Endothelial cell of umbilical vein (primary cell): Measurements from ENCODE around the gene CBFA2T3. TPM values are rescaled to one million over a fixed set of nuclear protein-coding genes. Genes with fewer than 3 reads are reported as not detected.

Source experiments
- BruUV-seq: library from RNA; stranded (reverse); fragments of 400-500 nt; replicated peaks from 2 replicates; lab custom pipeline; 2021; lab: Mats Ljungman, UMichigan
- CTCF ChIA-PET: fragments of 300-600, 350-600 bp; sonication (Branson Sonifier 250); formaldehyde crosslinking; loops from one replicate; lab custom pipeline; 2021; ENCODE audit warnings: antibody characterized with exemption, inconsistent platforms; lab: Charles Lee
- POLR2A ChIA-PET: fragments of 300-600, 350-600 bp; sonication (Branson Sonifier 250); formaldehyde crosslinking; loops from one replicate; lab custom pipeline; 2021; ENCODE audit warnings: antibody characterized with exemption, inconsistent platforms; lab: Charles Lee
- DNase-seq: peaks from one replicate; pipeline ENCODE4 v3.0.0-alpha.2; 2011; ENCODE audit warnings: low read depth, low spot score
- FAIRE-seq: peaks from 2 replicates; lab custom pipeline; 2011; peaks lifted over from hg19 to GRCh38; lab: Jason Lieb, UNC
- H2AFZ ChIP-seq: 2 replicates; pipeline ENCODE4 v1.6.0; 2012; ENCODE audit warnings: low read depth, low read length, control low read depth, inconsistent platforms
- H3K27ac ChIP-seq: 2 replicates; pipeline ENCODE4 v1.5.1; 2011; ENCODE audit warnings: low read depth, mild to moderate bottlenecking, control low read depth, low read length, moderate library complexity; ENCODE audit not compliant: insufficient read depth
- H3K27me3 ChIP-seq, 2 experiments: 2 replicates each; pipeline versions ENCODE4 v1.6.0 to v1.6.1; 2011; ENCODE audit warnings: low read length in 2 of 2, mixed read lengths in 1 of 2; ENCODE audit not compliant: control insufficient read depth in 2 of 2, insufficient read depth in 2 of 2
- H3K36me3 ChIP-seq, 2 experiments: 2 replicates in 1 of 2; 3 replicates in 1 of 2; pipeline ENCODE4 v1.5.1; 2011; ENCODE audit warnings: low read length in 2 of 2, mild to moderate bottlenecking in 1 of 2, moderate library complexity in 1 of 2; ENCODE audit not compliant: control insufficient read depth in 2 of 2, insufficient read depth in 2 of 2; ENCODE audit errors: extremely low read depth in 1 of 2
- H3K4me1 ChIP-seq: 3 replicates; pipeline ENCODE4 v1.5.1; 2011; ENCODE audit warnings: mild to moderate bottlenecking, low read length; ENCODE audit not compliant: control insufficient read depth, insufficient read depth; ENCODE audit errors: extremely low read depth
- H3K4me2 ChIP-seq: 2 replicates; pipeline ENCODE4 v1.6.1; 2011; ENCODE audit warnings: low read length, control low read depth, mixed read lengths; ENCODE audit not compliant: insufficient read depth
- H3K4me3 ChIP-seq, 3 experiments: fragments of 200-600 bp in 1 of 3; sonication (generic), shearing (Covaris generic) in 1 of 3; replicated peaks in 1 of 3; 2 replicates each; pipeline ENCODE4 v1.5.1; 2011 to 2016; ENCODE audit warnings: control low read depth in 3 of 3, low read length in 3 of 3, mild to moderate bottlenecking in 2 of 3, inconsistent platforms in 1 of 3, low read depth in 1 of 3, moderate library complexity in 1 of 3; ENCODE audit not compliant: insufficient read depth in 1 of 3
- H3K79me2 ChIP-seq: 2 replicates; pipeline ENCODE4 v1.6.0; 2012; ENCODE audit warnings: low read length, inconsistent platforms; ENCODE audit not compliant: control insufficient read depth, insufficient read depth
- H3K9ac ChIP-seq: replicated peaks from 2 replicates; pipeline ENCODE3; 2011; ENCODE audit warnings: low read length, control low read depth; ENCODE audit not compliant: insufficient read depth; ENCODE audit errors: extremely low read depth
- H3K9me1 ChIP-seq: replicated peaks from 3 replicates; pipeline ENCODE4 v1.6.0; 2011; ENCODE audit warnings: mild to moderate bottlenecking, low read length; ENCODE audit not compliant: control insufficient read depth, insufficient read depth; ENCODE audit errors: extremely low read depth
- H3K9me3 ChIP-seq: replicated peaks from 2 replicates; pipeline ENCODE4 v1.5.1; 2012; ENCODE audit warnings: low read length, inconsistent platforms; ENCODE audit not compliant: control insufficient read depth, insufficient read depth
- H4K20me1 ChIP-seq: replicated peaks from 2 replicates; pipeline ENCODE3; 2011; ENCODE audit warnings: mild to moderate bottlenecking, low read length; ENCODE audit not compliant: control insufficient read depth, insufficient read depth; ENCODE audit errors: extremely low read depth
- CTCF ChIP-seq, 2 donors: IDR thresholded peaks; 1 replicate in 1 of 2; 2 replicates in 1 of 2; pipeline ENCODE4 v1.5.1; 2011; ENCODE audit warnings: low read length in 2 of 2, mild to moderate bottlenecking in 2 of 2, moderate library complexity in 2 of 2, control low read depth in 1 of 2, inconsistent platforms in 1 of 2, low read depth in 1 of 2; ENCODE audit not compliant: insufficient read depth in 1 of 2; ENCODE audit errors: extremely low read depth in 1 of 2
- EZH2 ChIP-seq: IDR thresholded peaks from 2 replicates; pipeline ENCODE4 v1.6.1; 2012; ENCODE audit warnings: borderline replicate concordance, low read depth, mild to moderate bottlenecking, moderate library complexity, low read length, inconsistent platforms; ENCODE audit not compliant: severe bottlenecking
- FOS ChIP-seq: IDR thresholded peaks from 2 replicates; pipeline ENCODE4 v1.6.1; 2011; ENCODE audit warnings: mild to moderate bottlenecking, low read length, moderate library complexity, borderline replicate concordance; ENCODE audit not compliant: insufficient read depth
- GATA2 ChIP-seq: IDR thresholded peaks from 2 replicates; pipeline ENCODE4 v1.7.0; 2011; ENCODE audit warnings: low read depth, mild to moderate bottlenecking, moderate library complexity, mixed read lengths, low read length; ENCODE audit not compliant: insufficient read length, insufficient read depth
- JUN ChIP-seq: IDR thresholded peaks from 2 replicates; pipeline ENCODE4 v1.6.1; 2011; ENCODE audit warnings: borderline replicate concordance, low read depth; ENCODE audit not compliant: insufficient read length, insufficient read depth
- MYC ChIP-seq: IDR thresholded peaks from one replicate; pipeline ENCODE4 v1.6.1; 2011; ENCODE audit warnings: mild to moderate bottlenecking, low read depth, low read length
- POLR2A ChIP-seq: IDR thresholded peaks from 2 replicates; pipeline ENCODE4 v1.6.1; 2012; ENCODE audit warnings: low read depth, mild to moderate bottlenecking, control low read depth, low read length
- POLR2AphosphoS5 ChIP-seq: IDR thresholded peaks from 2 replicates; pipeline ENCODE4 v1.6.1; 2012; ENCODE audit warnings: low read depth, mild to moderate bottlenecking, control low read depth, low read length, moderate library complexity; ENCODE audit not compliant: insufficient read depth
- dilution Hi-C: fragments of 300-500 bp; cut with MboI; formaldehyde crosslinking; loops from one replicate; pipeline ENCODE4 v1.15.0; 2019; ENCODE audit warnings: low sequenced_read_pairs; ENCODE audit not compliant: extremely low pct_ligation_motif_present
- intact Hi-C: fragments of 100-400 bp; cut with micrococcal nuclease; formaldehyde crosslinking; loops from one replicate; pipeline ENCODE4 v1.10.0; 2022
- polyA plus RNA-seq, 4 experiments: library from polyadenylated mRNA; depleted of rRNA in 3 of 4; stranded (reverse) in 3 of 4; unstranded in 1 of 4; fragments of >200 nt; gene quantifications; 2 replicates each; pipeline versions ENCODE4 v1.2.1 to v1.2.3, GENCODE V29; 2011 to 2012; ENCODE audit warnings: missing spikeins in 1 of 4
- total RNA-seq: library from RNA; stranded (reverse); gene quantifications from 2 replicates; pipeline ENCODE4 v1.2.3, GENCODE V29; 2021
- TF ChIP-seq, protein P1 (sequence below): IDR thresholded peaks from 2 replicates; pipeline ENCODE4 v1.6.1; 2011; ENCODE audit not compliant: insufficient read depth, insufficient read length

CBFA2T3 gene
- total and polyA plus RNA-seq, 2 donors (not counting 3 experiments of a cell fraction or from before 2014, with no cell fraction given), result not detected

DNA sequence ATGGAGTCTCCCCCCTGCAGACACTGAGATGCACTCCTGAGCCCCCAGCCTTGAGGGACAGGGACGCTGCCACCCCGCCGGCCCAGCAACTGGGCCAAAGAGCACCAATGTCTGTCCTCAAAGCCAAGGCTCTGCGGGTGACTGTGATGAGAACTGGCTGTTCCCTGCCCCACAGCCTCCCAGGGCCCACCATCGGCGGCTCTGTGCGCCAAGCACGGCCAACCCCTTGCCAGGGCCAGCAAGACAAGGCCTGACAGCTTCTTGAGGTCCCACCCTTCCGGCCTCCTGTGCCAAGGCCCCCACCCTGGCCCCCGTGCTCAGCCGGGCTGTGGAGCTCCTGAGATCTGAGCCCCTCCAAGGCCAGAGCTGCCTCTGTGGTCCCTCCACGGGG is 76.3 kb downstream of the CBFA2T3 start:
- CTCF ChIA-PET, result no interaction called here
- dilution Hi-C loops (no loop called here), intact Hi-C loops (no loop called here)
- no peaks in the 10 kb centered on the region for H3K4me1 ChIP-seq
- H3K79me2 ChIP-seq, result no peaks in the 10 kb centered on the region
- no peaks in the 10 kb centered on the region for H3K9me3 ChIP-seq
- no peak overlapping the region for H3K4me3 ChIP-seq
- DNase-seq (no peak), FAIRE-seq (no peak)
- H2AFZ ChIP-seq, result no peak overlapping the region
- POLR2A ChIA-PET, result no interaction called here
- TF ChIP-seq, protein P1, sequence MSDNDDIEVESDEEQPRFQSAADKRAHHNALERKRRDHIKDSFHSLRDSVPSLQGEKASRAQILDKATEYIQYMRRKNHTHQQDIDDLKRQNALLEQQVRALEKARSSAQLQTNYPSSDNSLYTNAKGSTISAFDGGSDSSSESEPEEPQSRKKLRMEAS, result no peak
- TF ChIP-seq MYC (no peak), EZH2 (no peak), GATA2 (no peak), CTCF (IDR thresholded peaks at IDR 0.05; ENCODE audit: extremely low read depth in 1 of 2, insufficient read depth in 1 of 2, low read depth in 1 of 2, low read length in 2 of 2) (no peak), JUN (no peak), POLR2A (no peak), POLR2AphosphoS5 (no peak), FOS (no peak)
- H3K27me3 ChIP-seq, result no peaks in the 10 kb centered on the region
- H3K9ac ChIP-seq, result no peak overlapping the region
- no peaks in the 10 kb centered on the region for H4K20me1 ChIP-seq
- no peak overlapping the region for H3K27ac ChIP-seq
- no peaks in the 10 kb centered on the region for H3K36me3 ChIP-seq
- H3K9me1 ChIP-seq, result no peaks in the 10 kb centered on the region
- H3K4me2 ChIP-seq, result no peak overlapping the region
- BruUV-seq, result no TSS peak
